ENCODE measurements around the gene LPIN3.
"Not testable (repeated sequence)": the region's sequence is repeated elsewhere in the genome, so short reads cannot be mapped to it uniquely, and the experiment has no call there.

Gene LPIN3, protein sequence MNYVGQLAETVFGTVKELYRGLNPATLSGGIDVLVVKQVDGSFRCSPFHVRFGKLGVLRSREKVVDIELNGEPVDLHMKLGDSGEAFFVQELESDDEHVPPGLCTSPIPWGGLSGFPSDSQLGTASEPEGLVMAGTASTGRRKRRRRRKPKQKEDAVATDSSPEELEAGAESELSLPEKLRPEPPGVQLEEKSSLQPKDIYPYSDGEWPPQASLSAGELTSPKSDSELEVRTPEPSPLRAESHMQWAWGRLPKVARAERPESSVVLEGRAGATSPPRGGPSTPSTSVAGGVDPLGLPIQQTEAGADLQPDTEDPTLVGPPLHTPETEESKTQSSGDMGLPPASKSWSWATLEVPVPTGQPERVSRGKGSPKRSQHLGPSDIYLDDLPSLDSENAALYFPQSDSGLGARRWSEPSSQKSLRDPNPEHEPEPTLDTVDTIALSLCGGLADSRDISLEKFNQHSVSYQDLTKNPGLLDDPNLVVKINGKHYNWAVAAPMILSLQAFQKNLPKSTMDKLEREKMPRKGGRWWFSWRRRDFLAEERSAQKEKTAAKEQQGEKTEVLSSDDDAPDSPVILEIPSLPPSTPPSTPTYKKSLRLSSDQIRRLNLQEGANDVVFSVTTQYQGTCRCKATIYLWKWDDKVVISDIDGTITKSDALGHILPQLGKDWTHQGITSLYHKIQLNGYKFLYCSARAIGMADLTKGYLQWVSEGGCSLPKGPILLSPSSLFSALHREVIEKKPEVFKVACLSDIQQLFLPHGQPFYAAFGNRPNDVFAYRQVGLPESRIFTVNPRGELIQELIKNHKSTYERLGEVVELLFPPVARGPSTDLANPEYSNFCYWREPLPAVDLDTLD

DNA sequence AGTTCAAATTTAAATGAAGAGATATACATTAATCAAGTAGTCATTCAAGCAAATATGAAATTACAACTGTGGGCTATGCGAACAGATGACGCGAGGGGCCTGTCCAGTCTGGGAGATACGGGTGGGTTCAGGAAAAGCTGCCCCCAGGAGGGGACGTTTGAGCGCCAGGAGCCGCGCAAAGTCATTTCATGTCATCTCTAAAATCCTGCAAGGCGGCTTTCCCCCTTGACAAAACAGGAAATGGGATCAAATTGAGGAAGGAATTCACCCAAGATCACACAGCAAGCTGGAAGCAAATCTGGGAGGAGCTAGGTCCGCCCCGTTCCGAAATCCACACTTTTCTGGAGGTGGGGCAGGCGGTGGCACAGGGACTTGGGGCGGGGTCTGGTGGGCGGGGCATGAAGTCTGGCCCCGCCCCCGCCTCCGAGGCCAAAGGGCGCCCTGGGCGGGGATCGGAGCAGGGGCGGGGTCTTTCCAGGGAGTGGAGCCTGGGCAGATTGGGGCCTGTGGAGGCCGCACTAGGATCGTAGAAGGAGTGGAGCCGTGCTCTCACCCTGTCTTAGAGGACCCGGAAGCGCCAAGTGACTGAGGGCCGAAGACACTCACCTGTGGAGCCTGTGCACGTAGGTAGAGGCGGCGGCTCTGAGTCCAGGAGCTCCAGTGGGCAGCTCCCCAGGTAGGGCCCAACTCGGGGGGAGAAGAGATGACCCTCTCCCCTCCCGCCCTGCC, at the start of gene LPIN3:
Gene LPIN3 (plus strand): TSS at position 495 of the 729 bp plus-strand sequence. CDS start 4,983 bp downstream, outside the sequence.
- DNase-seq (ENCODE audit: low spot score) = peak; percentile 94

DNA sequence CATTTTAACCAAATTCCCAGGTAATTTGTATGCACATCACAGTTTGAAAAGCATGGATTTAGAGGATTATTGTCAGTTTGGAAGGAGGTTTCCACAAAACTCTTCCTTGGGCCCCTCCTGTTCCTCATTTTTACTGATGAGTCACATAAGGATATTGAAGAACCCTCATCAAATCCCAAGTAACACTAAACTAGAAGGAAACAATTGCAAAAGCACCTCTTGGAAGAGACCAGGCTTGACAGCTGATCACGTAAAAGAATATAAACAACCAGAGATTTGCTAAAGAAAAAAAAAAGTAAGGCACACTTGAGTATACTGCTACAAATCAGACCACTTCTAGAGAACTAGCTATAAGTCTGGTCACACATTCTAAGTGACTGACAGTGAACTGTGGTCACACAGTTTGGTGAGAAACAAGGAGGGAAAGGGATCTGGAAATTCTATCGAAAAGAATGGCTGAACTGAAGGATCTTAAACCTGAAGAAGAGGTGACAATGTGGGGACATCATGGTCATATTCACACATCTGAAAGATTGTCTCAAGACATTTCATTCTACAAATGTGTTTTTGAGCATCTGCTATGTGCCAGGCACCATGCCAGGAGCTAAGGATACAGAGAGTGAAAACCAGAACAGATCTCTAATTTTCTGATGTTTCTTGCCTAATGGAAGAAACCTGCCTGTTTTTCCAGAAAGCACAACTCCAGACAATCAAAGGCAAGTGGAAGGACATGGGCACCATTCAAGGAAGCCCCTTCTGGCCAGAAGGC, 47.2 kb upstream of the LPIN3 start:
- no peak for DNase-seq (ENCODE audit: low spot score)

DNA sequence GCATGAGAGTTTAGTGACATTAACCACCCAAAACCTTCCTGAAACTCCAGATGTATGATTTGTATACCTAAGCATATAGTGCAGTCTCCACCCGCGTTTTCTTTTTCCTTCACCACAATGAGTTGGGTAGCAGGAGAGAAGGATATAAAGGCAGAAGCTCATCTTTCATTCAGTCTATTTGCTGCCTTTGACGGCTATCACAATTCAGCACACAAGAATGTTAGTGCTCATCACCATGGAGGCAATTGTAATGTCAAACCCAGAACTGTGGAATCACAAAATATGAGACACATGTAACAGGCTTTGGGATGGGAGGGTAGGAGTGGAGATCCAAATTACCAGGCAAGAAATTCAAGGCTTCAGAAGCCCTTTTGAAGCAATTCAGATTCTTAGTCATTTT, 40.7 kb upstream of the LPIN3 start:
- DNase-seq (ENCODE audit: low spot score) = no peak

DNA sequence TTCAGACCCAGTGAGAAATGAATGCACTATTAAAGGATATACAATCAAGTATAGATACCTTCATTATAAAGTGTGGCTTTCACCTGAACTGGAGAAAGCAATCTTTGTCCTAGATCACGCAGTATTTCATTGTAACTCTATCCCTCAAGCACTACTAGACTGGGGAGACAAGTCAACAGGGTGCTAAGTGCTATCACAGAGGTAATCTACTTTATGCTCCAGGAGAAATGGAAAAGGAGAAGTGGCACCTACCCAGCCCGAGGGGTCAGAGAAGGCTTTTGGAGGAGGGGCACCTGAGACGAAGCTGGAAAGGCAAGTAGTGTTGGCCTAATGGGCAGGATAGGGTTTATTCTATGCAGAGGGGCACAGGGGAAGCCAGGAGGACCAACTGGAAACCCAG, 40.2 kb upstream of the LPIN3 start:
- no peak for DNase-seq (ENCODE audit: low spot score)

DNA sequence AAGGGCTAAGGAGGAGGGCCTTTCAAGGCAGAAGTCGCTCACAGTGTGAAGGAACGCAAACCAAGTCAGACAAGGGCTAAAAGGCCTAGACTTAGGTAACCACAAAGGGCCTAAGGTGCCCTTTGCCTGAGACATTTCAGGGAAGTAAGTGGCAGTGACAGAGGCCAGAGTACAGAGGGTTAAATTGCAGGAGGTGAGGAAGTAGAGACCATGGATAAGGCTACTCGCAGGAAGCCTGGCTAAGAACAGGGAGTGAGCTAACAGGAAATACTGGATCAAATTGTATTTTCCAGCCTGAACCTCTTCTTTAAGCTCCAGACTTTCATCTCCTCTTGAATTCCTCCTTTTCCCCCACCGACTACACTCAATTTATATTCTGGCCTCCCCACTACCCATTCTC, 39.7 kb upstream of the LPIN3 start:
- DNase-seq (ENCODE audit: low spot score) = no peak

DNA sequence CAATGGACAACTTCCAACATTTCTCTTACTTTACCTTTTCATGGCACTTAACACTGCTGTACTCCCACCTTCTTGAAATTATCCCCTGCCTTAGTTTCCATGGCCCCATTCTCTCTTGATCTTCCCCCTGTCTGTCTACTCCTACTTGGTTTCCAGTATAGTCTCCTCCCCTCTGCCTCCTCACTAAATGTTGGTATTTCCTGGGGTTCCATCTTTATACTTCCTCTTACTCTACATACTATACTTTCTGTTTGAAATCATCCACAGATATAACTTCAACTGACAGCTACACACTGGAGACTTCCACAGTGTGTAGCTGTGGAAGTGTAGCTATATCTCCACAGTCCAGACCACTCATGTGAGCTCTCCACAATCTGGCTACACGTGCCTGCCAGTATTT, 36.6 kb upstream of the LPIN3 start:
- no peak for DNase-seq (ENCODE audit: low spot score)

DNA sequence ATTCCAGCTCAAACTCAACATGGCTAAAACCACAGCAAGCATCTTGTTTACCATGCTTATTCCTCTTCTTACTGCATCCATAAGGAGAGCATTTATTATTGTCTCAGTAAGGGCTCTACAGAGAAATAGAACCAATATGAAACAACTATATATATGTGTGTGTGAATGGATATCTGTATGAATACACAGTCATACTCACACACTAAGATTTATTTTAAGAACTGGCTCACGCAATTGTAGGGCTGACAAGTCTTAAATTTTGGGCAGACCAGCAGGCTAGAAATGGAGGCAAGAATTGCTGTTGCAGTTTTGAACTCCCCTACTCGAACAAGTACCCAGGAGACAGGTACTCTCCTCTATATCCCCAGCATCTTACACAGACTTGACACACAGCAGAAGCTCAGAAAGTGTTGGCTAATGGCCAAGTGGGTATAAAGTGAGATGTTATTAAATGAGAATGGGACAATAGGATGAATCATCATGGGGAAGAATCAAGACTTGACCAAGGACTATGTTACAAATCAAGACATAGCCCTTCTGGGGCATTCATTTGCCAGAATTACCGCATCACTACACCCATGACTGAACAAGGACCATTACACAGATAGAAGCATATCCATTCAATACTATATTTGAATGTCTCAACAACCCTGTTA, 36.1 kb upstream of the LPIN3 start:
- DNase-seq (ENCODE audit: low spot score) = no peak

DNA sequence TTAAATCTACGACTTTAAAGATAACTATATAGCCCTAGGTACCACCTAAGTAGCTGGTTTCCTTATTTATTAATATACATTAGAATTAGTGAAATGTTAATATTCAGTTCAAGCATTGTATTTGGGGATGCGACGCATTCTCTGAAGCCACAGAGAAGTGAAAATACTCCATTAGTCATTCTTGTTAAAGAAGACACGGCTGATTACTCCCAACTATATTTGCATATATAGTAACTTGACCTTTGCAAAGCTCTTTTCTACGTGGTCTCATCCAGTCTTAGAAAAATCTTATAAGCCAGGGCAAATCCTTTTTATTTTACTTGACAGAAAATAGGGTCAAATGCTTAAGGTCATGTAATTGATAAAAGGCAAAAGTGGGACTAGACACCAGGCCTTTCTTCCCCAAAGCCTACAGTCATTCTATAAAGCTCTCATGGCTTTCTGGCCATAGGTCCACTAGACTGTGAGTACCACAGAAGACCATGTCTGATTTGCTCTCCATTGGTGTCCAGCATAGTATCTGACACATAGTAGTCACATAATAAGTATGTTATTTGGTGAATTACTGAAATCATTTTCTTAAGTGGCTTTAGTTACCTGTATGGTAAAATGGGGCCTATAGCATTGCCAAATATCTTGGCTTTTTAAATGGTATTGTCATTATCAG, 34.4 kb upstream of the LPIN3 start:
- no peak for DNase-seq (ENCODE audit: low spot score)

DNA sequence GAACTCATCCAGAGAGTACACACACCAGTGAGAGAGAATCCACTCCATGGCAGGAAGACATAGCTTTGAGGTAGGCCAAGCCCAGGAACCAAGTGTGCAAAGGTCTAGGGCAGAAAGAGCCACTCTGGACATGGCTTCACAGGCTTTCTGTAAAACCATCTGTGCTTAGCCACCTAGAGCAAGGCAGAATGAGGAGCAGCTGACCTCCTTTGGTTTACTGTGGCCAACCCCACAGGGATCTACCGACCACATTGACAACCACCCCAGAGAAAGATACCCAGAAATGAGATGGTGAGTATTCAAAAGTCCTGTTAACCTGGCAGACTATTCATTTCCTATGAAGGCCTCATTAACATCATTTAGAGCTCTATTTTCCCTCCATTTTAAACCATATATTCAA, 33.6 kb upstream of the LPIN3 start:
- no peak for DNase-seq (ENCODE audit: low spot score)

DNA sequence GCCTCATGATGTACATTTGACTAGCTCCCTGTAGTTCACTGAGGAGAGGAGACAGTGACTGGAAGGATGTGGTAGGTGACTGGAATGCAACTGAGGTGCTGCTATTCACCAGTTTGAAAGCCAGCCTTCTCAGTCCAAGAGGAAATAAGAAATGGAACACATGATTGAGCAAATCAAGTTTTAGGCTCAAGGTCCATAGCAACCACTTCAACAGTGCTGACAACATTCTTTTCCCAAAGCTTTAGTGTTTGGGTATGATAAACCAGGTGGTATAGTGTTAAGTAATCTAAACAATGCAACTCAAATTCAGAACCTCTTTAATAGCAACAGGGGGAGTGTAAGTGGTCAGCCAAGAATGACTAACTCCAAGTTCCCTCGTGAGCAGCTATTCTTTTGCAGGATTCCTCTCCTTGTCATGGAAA, 32.3 kb upstream of the LPIN3 start:
- no peak for DNase-seq (ENCODE audit: low spot score)

DNA sequence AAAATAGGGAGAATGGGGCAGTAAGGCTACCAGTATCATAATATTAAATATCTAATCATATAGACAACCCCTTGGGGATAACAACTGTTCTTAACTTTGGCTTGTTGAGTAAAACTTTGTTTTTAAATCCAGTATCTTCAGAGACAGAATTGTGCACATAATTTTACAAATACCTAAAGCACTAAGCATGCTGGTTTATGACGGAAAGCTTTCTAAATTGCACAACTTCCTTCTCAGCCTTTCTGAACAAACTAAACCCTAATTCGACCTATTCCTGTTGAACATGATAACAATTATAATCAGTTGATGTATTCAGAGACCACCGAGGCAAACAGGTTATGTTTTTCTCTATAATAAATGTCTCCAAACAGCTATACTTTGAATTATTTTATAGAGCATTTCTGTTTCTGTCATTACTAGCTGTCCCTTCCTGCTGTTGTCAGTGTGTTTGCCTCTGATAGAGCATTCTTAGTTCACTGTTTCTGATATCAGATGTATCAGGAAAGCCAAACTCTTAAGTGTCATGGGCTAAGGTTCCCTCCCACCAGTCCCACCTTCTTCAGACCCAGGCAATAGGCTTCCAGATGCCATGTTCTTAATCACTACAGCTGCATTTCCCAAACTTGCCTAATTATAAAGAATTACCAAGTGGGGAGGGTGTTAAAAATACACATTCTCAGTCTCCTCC, 31.8 kb upstream of the LPIN3 start:
- no peak for DNase-seq (ENCODE audit: low spot score)

DNA sequence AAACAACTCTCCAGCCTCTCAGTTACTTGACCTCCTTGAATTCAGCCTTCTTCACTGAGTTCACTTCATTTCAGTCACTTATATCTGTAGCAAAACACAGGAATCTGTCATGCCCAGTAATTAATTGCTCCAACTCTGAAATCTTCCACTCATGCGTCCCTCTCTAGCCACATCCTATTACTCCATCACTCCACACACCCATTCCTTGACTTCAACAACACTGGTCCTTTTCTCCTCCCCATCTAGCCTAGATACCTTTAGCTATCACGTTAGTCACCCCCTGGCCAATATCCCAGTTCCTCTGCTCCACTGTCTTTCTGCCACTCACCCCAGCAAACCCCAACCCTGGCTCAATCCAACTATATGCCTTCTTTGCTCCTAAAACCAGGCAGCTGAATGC, 30.8 kb upstream of the LPIN3 start:
- DNase-seq (ENCODE audit: low spot score) = no peak

DNA sequence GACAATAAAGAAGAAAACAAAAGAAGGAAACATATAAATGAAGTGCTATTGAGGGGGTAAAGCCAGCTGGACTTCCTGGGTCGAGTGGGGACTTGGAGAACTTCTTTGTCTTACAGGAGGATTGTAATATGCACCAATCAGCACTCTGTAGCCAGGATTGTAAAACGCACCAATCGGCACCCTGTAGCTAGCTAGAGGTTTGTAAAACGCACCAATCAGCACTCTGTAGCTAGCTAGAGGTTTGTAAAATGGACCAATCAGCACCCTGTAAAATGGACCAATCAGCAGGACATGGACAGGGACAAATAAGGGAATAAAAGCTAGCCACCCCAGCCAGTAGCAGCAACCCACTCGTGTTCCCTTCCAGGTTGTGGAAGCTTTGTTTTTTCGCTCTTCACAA, 28.6 kb upstream of the LPIN3 start:
- DNase-seq (ENCODE audit: low spot score) = not testable (repeated sequence)

DNA sequence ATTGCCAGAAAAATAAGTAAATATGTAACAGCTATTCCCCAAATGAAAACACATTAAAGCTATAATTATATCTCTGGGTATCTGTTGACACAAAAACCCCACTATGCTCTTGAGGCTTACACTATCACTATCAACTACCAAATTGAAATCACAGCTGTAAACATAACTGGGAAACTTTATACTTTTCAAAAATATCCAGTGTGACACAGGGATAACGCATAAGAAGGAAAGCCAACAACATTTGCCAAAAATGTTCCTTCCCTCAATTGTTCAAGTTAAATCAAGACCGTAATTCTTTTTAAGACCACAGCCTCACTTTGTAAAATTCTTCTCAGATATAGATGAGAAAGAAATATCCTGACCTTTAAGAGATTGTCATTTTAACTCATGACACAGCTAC, 26.2 kb upstream of the LPIN3 start:
- DNase-seq (ENCODE audit: low spot score) = no peak

DNA sequence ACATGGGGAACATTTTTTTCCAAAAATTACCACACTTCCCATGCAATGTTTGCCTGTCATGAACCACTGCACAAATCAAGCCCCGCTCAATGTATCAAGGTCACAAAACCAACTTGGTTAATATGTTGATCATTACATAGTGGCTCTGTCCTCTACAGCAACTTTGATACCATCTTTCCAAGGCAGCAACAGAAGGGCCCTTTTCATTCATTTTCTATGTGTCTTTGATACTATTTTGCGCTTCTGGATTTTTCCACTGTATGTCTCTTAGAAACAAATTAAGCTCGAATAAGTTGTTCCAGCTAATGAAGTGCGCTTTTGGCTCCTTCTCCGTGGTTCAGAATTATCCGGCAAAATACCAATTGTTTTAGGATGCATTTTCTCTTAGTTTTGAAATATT, 24.6 kb upstream of the LPIN3 start:
- DNase-seq (ENCODE audit: low spot score) = no peak

DNA sequence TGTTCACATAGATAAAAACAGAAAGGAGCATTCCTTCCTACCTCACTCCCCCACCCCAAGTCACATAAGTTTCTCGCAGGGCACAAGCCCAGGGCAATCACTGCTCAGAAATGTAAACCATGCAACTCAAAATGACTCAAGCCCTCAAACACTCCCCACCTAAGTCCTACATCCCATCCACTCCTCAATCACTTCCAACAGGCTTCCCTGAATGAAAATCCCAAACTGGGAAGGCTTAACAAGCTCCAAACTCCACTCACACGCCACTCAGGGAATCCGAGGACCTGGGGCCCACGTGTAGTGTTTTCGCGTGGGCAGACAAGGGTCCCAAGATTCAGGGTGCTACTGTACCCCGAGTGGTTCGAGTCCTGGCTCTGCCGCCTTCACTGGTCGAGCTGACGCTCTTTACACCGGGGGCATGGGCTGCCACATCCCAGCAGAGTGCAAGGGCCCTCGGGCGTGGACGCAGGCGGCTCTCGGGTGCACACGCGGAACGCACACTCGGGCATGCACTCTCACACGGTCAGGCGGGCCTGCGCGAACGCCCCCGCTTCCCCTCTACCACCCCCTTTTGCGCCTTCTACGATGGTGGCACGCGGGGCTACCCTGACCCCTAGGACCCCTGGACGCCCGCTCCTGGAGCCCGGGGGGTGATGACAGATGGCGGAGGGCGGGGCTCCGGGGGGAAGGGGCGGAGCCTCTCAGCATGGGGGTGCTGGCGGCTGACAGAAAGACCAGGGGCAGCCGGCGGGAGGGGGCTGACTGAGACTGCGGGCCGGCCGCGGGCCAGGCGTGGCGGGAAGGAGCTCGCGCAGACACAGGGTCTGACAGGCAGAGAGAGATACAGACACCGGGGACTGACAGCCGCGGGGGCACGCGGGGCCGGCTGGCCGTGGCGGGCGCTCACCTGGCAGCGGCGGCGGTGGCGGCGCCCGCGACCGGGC, 23.7 kb upstream of the LPIN3 start:
- DNase-seq (ENCODE audit: low spot score) = peak; percentile 94

DNA sequence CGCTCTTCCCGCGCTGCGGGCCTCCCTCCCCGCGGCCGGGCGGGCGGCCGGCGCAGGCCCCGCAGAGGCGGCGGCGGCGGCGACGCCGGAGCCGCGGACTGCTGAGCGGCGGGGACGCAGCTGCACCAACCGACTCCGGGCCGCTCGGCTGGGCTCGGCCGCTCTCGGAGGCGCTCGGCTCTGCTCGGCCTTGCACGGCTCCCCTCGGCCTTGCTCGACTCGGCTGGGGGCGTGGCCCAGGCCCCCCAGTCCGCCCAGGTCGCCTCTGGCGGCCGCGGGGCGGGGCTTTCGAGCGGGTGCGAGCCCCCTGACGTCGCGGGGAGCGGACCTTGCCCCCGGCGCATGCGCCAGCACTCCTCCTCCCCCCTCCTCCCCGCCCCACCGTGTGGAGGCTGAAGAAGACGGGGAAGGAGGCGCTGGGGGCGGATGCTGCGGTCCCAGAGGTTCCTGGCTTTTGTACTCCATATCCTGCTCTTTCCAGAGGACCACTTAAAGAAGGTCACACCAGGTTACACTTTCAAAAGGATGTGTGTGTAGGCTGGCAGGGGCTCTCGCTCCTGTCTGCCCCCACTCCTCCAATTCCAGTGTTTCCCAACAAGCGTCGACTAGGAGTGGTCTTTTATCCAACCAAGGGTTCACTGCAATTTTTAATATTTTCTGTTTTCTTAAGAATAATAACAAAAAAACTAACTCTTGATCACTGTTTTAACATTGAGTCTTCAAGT, 22.9 kb upstream of the LPIN3 start, which contains the start of gene ZHX3:
Gene ZHX3 (minus strand): TSS at position 186 of the 725 bp plus-strand sequence. CDS start 112,815 bp downstream, outside the sequence.
- peak; percentile 98 for DNase-seq (ENCODE audit: low spot score)

DNA sequence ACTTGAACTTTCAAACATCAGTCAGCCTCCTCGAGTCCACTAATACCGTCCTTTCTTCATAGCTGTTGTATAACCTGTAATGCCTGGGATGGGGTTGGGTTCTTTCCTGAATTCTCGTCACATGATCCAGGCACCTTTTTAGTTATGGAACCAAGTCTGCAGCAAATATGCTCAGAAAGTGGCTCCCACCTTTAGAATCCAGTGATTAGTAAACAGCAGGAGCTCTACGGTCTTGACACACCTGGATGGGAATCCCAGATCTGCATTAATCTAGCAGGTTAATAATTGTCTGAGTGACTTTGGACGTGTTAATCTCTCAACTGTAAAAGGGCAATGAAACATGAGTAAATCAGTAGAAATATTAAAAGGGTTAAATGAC, 22.4 kb upstream of the LPIN3 start:
- DNase-seq (ENCODE audit: low spot score) = no peak
